Natural killer cell treated with Interleukin-12 subunit alpha and Interleukin-12 subunit beta and Interleukin-15 and Interleukin-18, amount 100 ng/mL, for 72 hours (primary cell): ENCODE data around the gene SMAD6. TPM values are rescaled to one million over a fixed set of nuclear protein-coding genes. Genes with fewer than 3 reads are reported as not detected.
"Not testable (repeated sequence)": the region's sequence is repeated elsewhere in the genome, so short reads cannot be mapped to it uniquely, and the experiment has no call there.

Experiments used
- ATAC-seq, 2 donors: fragments of 150-1000 bp; cut with Tn5 transposase in 1 of 2; sonication (Bioruptor Pico), chemical (Tn5 transposase) in 1 of 2; 2 replicates each; pipeline ENCODE4 v1.10.0; 2021
- DNase-seq: peaks from one replicate; pipeline ENCODE4 v3.0.0; 2022; ENCODE audit warnings: low spot score
- H3K27ac Mint-ChIP-seq, 2 donors: 1 replicate in 1 of 2; 2 replicates in 1 of 2; pipeline ENCODE4 v1.8.0; 2022; ENCODE audit warnings: mixed read lengths in 2 of 2, mild to moderate bottlenecking in 1 of 2, moderate library complexity in 1 of 2
- H3K27me3 Mint-ChIP-seq, 2 donors: 1 replicate in 1 of 2; 2 replicates in 1 of 2; pipeline ENCODE4 v1.8.0; 2022; ENCODE audit warnings: mixed read lengths in 2 of 2
- H3K36me3 Mint-ChIP-seq: one replicate; pipeline ENCODE4 v1.8.0; 2022; ENCODE audit warnings: mixed read lengths
- H3K4me1 Mint-ChIP-seq, 2 donors: 1 replicate in 1 of 2; 2 replicates in 1 of 2; pipeline ENCODE4 v1.8.0; 2022; ENCODE audit warnings: low read depth in 2 of 2, mixed read lengths in 2 of 2, mild to moderate bottlenecking in 1 of 2
- H3K4me3 Mint-ChIP-seq: one replicate; pipeline ENCODE4 v1.8.0; 2022; ENCODE audit warnings: mixed read lengths
- H3K9me3 Mint-ChIP-seq: 2 replicates; pipeline ENCODE4 v1.8.0; 2022; ENCODE audit warnings: mixed read lengths
- total RNA-seq, 2 donors: library from RNA; stranded (reverse); gene quantifications; one replicate each; pipeline ENCODE4 v1.2.3, GENCODE V29; 2022

SMAD6 gene
- total RNA-seq, 2 donors from 2014 or later = 0.33 to 1.1 TPM

GRCh38 chr15:66682246-66682645 lies 19.8 kb upstream of the SMAD6 start:
- H3K36me3 Mint-ChIP-seq = no peaks in the 10 kb centered on the region
- H3K9me3 Mint-ChIP-seq = peaks cover 8% of the 10 kb centered on the region
- H3K27ac Mint-ChIP-seq = no peak overlapping the region
- ATAC-seq (no peak), DNase-seq (no peak)
- H3K27me3 Mint-ChIP-seq = peaks cover 0 to 8% of the 10 kb centered on the region in 2 donors
- H3K4me1 Mint-ChIP-seq = peaks cover 0 to 8% of the 10 kb centered on the region in 2 donors
- H3K4me3 Mint-ChIP-seq = no peak overlapping the region

- H3K4me3 Mint-ChIP-seq = no peak overlapping the region
- H3K27ac Mint-ChIP-seq = no peak overlapping the region
- DNase-seq (no peak), ATAC-seq (no peak)
- peaks cover 8% of the 10 kb centered on the region for H3K9me3 Mint-ChIP-seq
- no peaks in the 10 kb centered on the region for H3K36me3 Mint-ChIP-seq
- peaks cover 0 to 1% of the 10 kb centered on the region in 2 donors for H3K4me1 Mint-ChIP-seq
- peaks cover 0 to 8% of the 10 kb centered on the region in 2 donors for H3K27me3 Mint-ChIP-seq
Observed at GRCh38 chr15:66682865-66683264, 19.2 kb upstream of the SMAD6 start.

GRCh38 chr15:66684136-66684681 lies 17.8 kb upstream of the SMAD6 start:
- Mint-ChIP-seq H3K4me3 (no peak overlapping the region), H3K27ac (no peak overlapping the region), H3K9me3 (peaks cover 8% of the 10 kb centered on the region), H3K4me1 (no peaks in the 10 kb centered on the region), H3K36me3 (no peaks in the 10 kb centered on the region), H3K27me3 (peaks cover 0 to 8% of the 10 kb centered on the region in 2 donors)
- DNase-seq = no peak
- ATAC-seq = no peak

- Mint-ChIP-seq H3K27me3 (peaks cover 0 to 8% of the 10 kb centered on the region in 2 donors), H3K9me3 (peaks cover 8% of the 10 kb centered on the region), H3K4me1 (no peaks in the 10 kb centered on the region), H3K27ac (no peak overlapping the region), H3K4me3 (no peak overlapping the region), H3K36me3 (no peaks in the 10 kb centered on the region)
- no peak for DNase-seq
- ATAC-seq = no peak
Observed at GRCh38 chr15:66685638-66686150, 16.3 kb upstream of the SMAD6 start.

- not testable (repeated sequence) for ATAC-seq, H3K27ac Mint-ChIP-seq, H3K9me3 Mint-ChIP-seq, H3K4me1 Mint-ChIP-seq, DNase-seq, H3K27me3 Mint-ChIP-seq, H3K36me3 Mint-ChIP-seq, H3K4me3 Mint-ChIP-seq
Observed at GRCh38 chr15:66690912-66691311, 11.1 kb upstream of the SMAD6 start.

- H3K27ac Mint-ChIP-seq = no peak overlapping the region
- no peak overlapping the region for H3K4me3 Mint-ChIP-seq
- H3K27me3 Mint-ChIP-seq = no peaks in the 10 kb centered on the region
- H3K36me3 Mint-ChIP-seq = no peaks in the 10 kb centered on the region
- peaks cover 0 to 5% of the 10 kb centered on the region in 2 donors for H3K4me1 Mint-ChIP-seq
- H3K9me3 Mint-ChIP-seq = no peaks in the 10 kb centered on the region
- no peak for ATAC-seq
- no peak for DNase-seq
Observed at GRCh38 chr15:66691727-66692126, 10.3 kb upstream of the SMAD6 start.

GRCh38 chr15:66692391-66692790 lies 9.6 kb upstream of the SMAD6 start:
- no peaks in the 10 kb centered on the region for H3K36me3 Mint-ChIP-seq
- H3K4me1 Mint-ChIP-seq = peaks cover 0 to 5% of the 10 kb centered on the region in 2 donors

GRCh38 chr15:66692808-66693596 lies 9.0 kb upstream of the SMAD6 start:
- ATAC-seq (no peak), DNase-seq (no peak)
- H3K4me1 Mint-ChIP-seq = peaks cover 0 to 5% of the 10 kb centered on the region in 2 donors
- H3K36me3 Mint-ChIP-seq = no peaks in the 10 kb centered on the region
- H3K9me3 Mint-ChIP-seq = no peaks in the 10 kb centered on the region
- H3K4me3 Mint-ChIP-seq = no peak overlapping the region
- no peak overlapping the region for H3K27ac Mint-ChIP-seq
- no peaks in the 10 kb centered on the region for H3K27me3 Mint-ChIP-seq

More at GRCh38 chr15:66692391-66692790, 9.6 kb upstream of the SMAD6 start:
- Mint-ChIP-seq H3K4me3 (no peak overlapping the region), H3K27ac (no peak overlapping the region), H3K9me3 (no peaks in the 10 kb centered on the region), H3K27me3 (no peaks in the 10 kb centered on the region)
- ATAC-seq (no peak), DNase-seq (no peak)

- no peak for ATAC-seq
- no peak for DNase-seq
- H3K27me3 Mint-ChIP-seq = peaks cover 0 to under 1% of the 10 kb centered on the region in 2 donors
Observed at GRCh38 chr15:66696770-66697169, 5.3 kb upstream of the SMAD6 start.

GRCh38 chr15:66698318-66698961 lies 3.6 kb upstream of the SMAD6 start:
- no peaks in the 10 kb centered on the region for H3K36me3 Mint-ChIP-seq
- H3K27me3 Mint-ChIP-seq = peaks cover 3 to 8% of the 10 kb centered on the region in 2 donors
- H3K9me3 Mint-ChIP-seq = no peaks in the 10 kb centered on the region
- ATAC-seq (no peak), DNase-seq (no peak)
- H3K27ac Mint-ChIP-seq = no peak overlapping the region
- no peak overlapping the region for H3K4me3 Mint-ChIP-seq
- H3K4me1 Mint-ChIP-seq = peaks cover 10 to 16% of the 10 kb centered on the region in 2 donors

More at GRCh38 chr15:66696770-66697169, 5.3 kb upstream of the SMAD6 start:
- Mint-ChIP-seq H3K4me1 (peaks cover 10 to 11% of the 10 kb centered on the region in 2 donors), H3K4me3 (no peak overlapping the region), H3K9me3 (no peaks in the 10 kb centered on the region), H3K27ac (no peak overlapping the region), H3K36me3 (no peaks in the 10 kb centered on the region)

- Mint-ChIP-seq H3K36me3 (no peaks in the 10 kb centered on the region), H3K27ac (no peak overlapping the region), H3K4me1 (peaks cover 10 to 16% of the 10 kb centered on the region in 2 donors), H3K27me3 (peaks cover 3 to 8% of the 10 kb centered on the region in 2 donors), H3K9me3 (no peaks in the 10 kb centered on the region), H3K4me3 (no peak overlapping the region)
- ATAC-seq (no peak), DNase-seq (no peak)
Observed at GRCh38 chr15:66698971-66699370, 3.1 kb upstream of the SMAD6 start.

- ATAC-seq (no peak), DNase-seq (no peak)
- no peaks in the 10 kb centered on the region for H3K36me3 Mint-ChIP-seq
- no peaks in the 10 kb centered on the region for H3K9me3 Mint-ChIP-seq
- H3K4me1 Mint-ChIP-seq = peaks cover 17 to 23% of the 10 kb centered on the region in 2 donors
- no peak overlapping the region for H3K27ac Mint-ChIP-seq
- peaks cover 16 to 21% of the 10 kb centered on the region in 2 donors for H3K27me3 Mint-ChIP-seq
- peak overlapping the region; percentile 74 for H3K4me3 Mint-ChIP-seq
Observed at GRCh38 chr15:66700412-66700801, 1.6 kb upstream of the SMAD6 start.

- Mint-ChIP-seq H3K4me1 (peaks cover 17 to 23% of the 10 kb centered on the region in 2 donors), H3K4me3 (peak overlapping the region; percentile 74), H3K36me3 (no peaks in the 10 kb centered on the region), H3K9me3 (no peaks in the 10 kb centered on the region), H3K27me3 (peaks cover 21 to 26% of the 10 kb centered on the region in 2 donors), H3K27ac (no peak overlapping the region)
- peak; percentile 89 to 90 for ATAC-seq
- DNase-seq = peak; percentile 94
Observed at GRCh38 chr15:66700802-66701421, 1.1 kb upstream of the SMAD6 start.
